ENCODE data around the gene MAB21L3.

MAB21L3 gene

GRCh38 chr1:116166655-116167054, 55.5 kb downstream of the MAB21L3 start:
- no peak for DNase-seq

DNA sequence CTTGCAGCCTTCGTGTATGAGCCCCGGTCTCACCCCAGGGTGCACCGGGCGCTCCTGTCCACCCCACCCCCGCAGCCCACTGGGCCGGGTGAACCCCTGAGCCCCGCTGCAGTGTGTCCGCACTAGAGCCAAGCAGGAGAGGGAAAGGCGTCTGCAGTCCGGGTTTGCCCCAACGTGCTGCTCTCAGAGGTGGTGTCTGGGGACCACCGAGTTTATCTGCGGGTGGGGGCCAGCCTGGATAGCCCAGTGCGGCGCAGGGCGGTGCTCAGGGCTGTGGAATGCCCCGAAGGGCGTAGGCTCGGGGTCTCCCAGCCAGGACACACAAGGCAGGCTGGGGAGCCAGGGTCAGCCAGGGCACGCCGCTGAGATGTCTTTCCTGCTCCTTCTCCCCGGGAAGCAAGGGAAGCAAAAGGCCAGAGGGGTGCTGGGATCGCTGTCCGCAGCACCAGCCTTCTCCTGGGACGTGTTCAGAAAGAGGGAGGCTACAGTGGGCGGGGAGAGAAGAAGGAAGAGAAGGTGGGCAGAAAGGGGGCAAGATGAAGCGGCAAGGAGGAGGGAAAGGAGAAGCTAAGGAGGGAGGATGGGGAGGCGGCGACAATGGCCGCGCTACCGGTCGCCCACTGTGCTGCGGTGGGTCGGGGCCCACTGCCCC, 56.6 kb downstream of the MAB21L3 start:
- no peak for DNase-seq

DNA sequence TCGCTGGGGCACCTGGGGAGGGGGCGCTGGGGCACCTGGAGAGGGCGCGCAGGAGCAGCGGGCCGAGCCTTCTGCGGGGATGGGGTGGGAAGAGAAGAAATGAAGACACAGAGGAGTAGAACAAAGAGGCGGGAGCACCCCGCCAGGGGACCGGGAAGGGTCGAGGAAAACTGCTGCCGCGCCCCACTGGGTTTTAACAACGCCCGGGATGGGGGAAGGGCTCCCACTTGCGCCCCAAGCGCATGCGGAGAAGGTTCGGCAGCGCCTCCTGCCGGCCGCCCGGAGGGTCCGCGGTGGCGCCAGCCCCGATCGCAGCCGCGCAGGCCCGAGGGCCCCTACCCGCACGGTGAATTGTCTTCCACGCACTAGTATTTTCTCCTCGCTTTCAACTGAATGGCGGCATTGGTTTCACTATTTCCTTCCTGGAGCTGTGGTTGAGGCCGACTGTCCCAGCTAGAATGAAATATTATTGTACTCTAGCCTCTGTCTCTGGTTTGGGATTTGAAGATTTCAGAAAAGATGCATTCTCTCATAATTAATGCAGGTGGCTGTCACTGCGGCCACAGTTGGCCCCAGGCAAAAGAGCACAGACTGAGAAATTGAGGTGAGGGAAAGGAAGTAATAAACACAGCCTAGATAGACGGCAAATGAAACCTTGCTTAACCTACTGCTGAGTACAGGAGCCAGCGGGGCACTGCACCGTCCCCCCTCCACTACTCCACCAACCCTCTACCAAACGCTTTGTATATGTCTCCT, 57.3 kb downstream of the MAB21L3 start:
- DNase-seq = peak; percentile 55 to 65

DNA sequence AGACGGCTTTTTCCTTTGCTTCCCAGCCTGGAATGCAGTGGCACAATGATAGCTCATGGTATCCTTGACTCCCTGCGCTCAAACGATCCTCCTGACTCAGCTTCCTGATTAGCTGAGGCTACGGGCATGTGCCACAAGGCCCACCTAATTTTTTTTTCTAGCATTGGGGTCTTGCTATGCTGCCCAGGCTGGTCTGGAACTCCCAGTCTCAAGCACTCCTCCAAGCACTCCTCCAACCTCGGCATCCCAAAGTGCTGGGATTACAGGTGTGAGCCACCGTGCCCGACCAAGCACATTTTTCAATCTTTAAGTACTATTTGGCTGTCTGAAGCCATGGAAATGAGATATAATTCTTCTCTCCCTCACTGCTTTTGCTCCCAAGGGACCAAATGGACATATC, 58.7 kb downstream of the MAB21L3 start:
- no peak for DNase-seq

- DNase-seq = no peak
Measured at GRCh38 chr1:116170721-116171589, 59.8 kb downstream of the MAB21L3 start.

DNA sequence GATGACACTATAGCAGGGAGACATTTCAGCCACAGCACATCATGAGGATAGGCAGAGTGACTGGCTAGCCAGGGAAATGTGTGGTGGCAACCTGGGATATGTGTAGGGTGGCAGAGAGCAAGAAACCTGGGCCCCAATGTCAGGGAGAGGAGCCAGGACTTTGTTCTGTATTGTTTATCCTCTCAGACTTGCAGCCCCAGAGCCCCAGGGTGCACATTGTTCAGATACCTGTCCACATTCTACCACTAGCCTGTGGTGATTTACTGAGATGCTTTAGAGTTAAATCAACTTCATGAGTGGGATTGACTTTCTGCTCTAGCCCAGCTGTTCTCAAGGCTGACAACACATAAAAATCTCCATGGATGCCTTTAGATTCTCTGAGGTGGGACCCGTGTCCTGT, 61.5 kb downstream of the MAB21L3 start:
- no peak for DNase-seq

GRCh38 chr1:116175611-116176010, 64.4 kb downstream of the MAB21L3 start:
- DNase-seq = no peak

GRCh38 chr1:116176306-116176789, 65.1 kb downstream of the MAB21L3 start:
- no peak for DNase-seq

DNA sequence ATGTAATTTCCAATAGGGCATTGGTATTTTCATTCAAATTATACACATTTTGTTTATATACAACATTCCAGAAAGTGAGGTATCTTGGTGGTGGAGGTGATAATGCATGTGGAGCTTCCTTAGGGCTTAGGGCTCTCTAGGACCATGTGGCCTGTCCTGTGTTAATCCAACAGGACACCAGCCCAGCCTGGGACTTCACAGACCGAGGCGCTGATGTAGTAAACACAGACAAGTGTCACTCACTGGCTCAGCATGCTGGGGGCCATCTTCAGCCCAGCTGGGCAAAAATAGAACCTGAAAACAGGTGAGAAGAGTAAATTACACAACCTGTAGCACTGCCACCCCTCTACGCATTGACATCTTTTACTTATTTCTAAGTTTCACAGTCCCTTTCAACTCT, 66.7 kb downstream of the MAB21L3 start:
- no peak for DNase-seq

DNA sequence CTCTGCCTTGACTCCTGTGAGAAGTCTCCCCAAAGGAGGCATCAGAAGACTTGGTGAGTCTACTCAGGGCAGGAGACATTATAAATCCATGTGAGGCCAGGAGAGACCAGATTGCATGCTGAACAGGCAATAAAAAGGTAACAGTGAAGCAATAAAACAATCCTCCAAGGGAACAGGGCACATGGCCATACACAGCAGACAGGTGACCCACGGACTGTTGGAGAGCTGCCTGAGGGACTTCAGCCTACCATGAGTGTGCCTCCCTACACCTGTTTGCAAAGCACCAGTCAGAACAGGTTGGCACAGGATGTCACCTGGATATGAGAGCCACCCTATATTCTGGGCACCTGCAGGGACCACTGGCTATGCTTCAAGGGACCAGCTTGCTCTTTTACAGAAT, 67.6 kb downstream of the MAB21L3 start:
- no peak for DNase-seq

- DNase-seq = no peak
Measured at GRCh38 chr1:116179419-116179818, 68.2 kb downstream of the MAB21L3 start.

DNA sequence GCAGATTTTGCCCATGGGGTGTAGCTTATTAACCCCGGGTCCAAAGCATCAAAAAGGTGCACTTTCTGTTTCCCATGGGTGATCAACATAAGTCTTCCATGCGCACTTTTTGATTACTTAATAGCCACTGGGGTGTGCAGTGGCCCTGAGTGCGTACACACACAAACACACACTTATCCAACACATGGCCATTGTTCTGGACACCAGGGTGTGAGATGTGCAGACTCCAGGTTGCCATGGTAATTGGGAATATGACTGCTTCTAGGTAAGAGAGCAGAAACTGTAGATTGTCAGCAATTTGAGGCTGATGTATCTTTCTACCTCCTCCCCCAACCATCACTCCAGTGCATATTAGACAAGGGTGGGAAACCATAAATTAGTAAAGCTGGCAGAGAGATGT, 68.8 kb downstream of the MAB21L3 start:
- DNase-seq = no peak

- DNase-seq = no peak
Measured at GRCh38 chr1:116182019-116182714, 71.0 kb downstream of the MAB21L3 start.
